WI38 (cell line): ENCODE measurements around the gene ZFR2.

Experiments
- H3K4me3 ChIP-seq: 2 replicates; pipeline ENCODE4 v1.5.1; 2011; ENCODE audit warnings: low read depth, mild to moderate bottlenecking, control low read depth, low read length
- CTCF ChIP-seq: IDR thresholded peaks from 2 replicates; pipeline ENCODE4 v1.5.1; 2012; ENCODE audit warnings: low read depth, mild to moderate bottlenecking, control low read depth, low read length

ZFR2 gene

DNA sequence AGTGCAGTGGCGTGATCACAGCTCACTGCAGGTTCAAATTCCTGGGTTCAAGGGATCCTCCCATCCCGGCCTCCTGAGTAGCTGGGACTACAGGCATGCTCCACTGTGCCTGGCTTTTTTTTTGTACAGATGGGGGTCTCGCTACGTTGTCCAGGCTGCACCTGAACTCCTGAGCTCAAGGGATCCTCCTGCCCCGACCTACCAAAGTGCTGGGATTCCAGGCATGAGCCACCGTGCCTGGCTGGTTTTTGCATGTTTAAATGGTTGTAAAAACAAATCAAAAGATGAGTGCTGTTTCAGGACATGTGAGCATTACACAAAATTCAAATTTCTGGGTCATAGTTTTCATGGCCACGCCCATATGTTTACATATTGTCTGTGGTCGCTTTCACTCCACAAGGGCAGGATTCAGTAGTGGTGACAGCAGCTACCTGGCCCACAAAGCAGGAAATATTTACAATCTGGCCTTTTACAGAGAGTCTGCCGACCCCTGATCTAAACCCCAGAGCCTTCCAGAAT lies 88.0 kb downstream of the ZFR2 start:
- no peak for TF ChIP-seq CTCF

GRCh38 chr19:3778899-3779723 lies 89.7 kb downstream of the ZFR2 start:
- no peak for TF ChIP-seq CTCF

More for the DNA sequence above, 88.0 kb downstream of the ZFR2 start:
- H3K4me3 ChIP-seq: no peak overlapping the region

DNA sequence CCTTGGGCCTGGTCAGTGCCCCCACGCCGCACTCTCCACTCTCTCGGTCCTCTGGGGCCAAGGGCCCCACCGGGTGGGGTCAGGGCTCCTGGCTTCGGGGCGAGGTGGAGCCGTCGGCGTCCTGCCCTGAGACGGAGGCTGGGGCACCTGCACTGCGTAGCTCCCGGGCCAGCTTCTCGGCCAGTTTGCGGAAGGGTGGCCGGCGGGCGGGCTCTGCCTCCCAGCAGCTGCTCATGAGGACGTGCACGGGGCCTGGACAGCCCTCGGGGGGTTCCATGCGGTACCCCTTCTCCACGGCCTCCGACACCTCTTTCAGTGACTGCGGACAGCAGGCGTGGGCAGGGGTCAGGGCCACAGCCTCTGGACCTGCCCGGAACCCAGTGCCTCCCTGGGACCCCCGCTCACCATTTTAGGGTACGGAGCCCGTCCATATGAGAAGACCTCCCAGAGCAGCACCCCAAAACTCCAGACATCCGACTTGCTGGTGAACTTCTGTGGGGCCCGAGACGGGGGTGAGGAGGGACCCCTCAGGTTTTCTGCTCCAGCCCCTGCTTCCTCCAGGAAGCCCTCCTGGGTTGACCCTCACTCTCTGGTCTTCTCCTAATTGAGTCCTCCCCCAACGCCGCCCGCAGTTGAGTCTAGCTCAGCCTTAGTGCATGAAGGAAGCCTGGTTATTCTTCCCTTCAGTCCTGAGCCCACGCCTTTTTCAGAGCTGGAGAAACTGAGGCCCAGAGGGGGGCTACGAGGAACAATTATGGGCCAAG lies 90.6 kb downstream of the ZFR2 start:
- no peak overlapping the region for H3K4me3 ChIP-seq
- no peak for TF ChIP-seq CTCF

More at GRCh38 chr19:3778899-3779723, 89.7 kb downstream of the ZFR2 start:
- no peak overlapping the region for H3K4me3 ChIP-seq

- no peak for TF ChIP-seq CTCF
- H3K4me3 ChIP-seq: no peak overlapping the region
Observed at GRCh38 chr19:3776479-3777040, 92.3 kb downstream of the ZFR2 start.

- no peak for TF ChIP-seq CTCF
- no peak overlapping the region for H3K4me3 ChIP-seq
Observed at GRCh38 chr19:3775831-3776230, 93.0 kb downstream of the ZFR2 start.

DNA sequence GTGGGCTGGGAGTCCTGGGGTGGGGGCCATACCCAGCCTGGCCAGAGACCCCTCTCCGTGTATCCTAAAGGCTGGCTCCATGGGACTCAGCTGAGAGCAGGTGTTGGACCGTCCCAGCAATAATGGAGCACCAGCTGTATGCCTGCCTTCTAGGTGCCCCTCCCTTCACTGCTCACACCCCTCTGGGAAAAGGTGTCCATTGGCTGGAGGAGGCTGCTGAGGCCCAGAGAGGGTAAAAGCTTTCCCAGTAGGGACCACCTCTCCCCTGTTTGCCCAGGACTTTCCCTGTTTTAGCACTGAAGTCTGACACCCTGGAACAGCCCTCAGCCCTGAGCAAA lies 93.5 kb downstream of the ZFR2 start:
- no peak for TF ChIP-seq CTCF
- H3K4me3 ChIP-seq: no peak overlapping the region
